T-helper 17 cell (primary cell): ENCODE results near the gene ARID4B. TPM values are rescaled to one million over a fixed set of nuclear protein-coding genes. Genes with fewer than 3 reads are reported as not detected.
A peak's percentile ranks its signal among the peaks of the same experiment; 100 is the strongest.
"Not testable (repeated sequence)": the region's sequence is repeated elsewhere in the genome, so short reads cannot be mapped to it uniquely, and the experiment has no call there.

Source experiments
- ATAC-seq: fragments of 150-1000 bp; cut with Tn5 transposase; 2 replicates; pipeline ENCODE4 v1.10.0; 2021; ENCODE audit warnings: mild to moderate bottlenecking, moderate library complexity
- DNase-seq, 3 donors: peaks; one replicate each; pipeline versions ENCODE4 v3.0.0 to v3.0.0-alpha.2; 2020 to 2021
- H3K9me3 ChIP-seq: one replicate; pipeline ENCODE4 v1.7.0; 2013; ENCODE audit warnings: low read length, mild to moderate bottlenecking; ENCODE audit not compliant: control insufficient read depth, poor library complexity, severe bottlenecking
- H3K27ac Mint-ChIP-seq: one replicate; pipeline ENCODE4 v1.8.0; 2022; ENCODE audit warnings: mild to moderate bottlenecking, moderate library complexity, mixed read lengths
- H3K27me3 Mint-ChIP-seq: one replicate; pipeline ENCODE4 v1.8.0; 2022; ENCODE audit warnings: mixed read lengths
- H3K36me3 Mint-ChIP-seq: one replicate; pipeline ENCODE4 v1.8.0; 2022; ENCODE audit warnings: low read depth, mixed read lengths
- H3K4me1 Mint-ChIP-seq: one replicate; pipeline ENCODE4 v1.8.0; 2022; ENCODE audit warnings: mild to moderate bottlenecking, mixed read lengths
- H3K4me3 Mint-ChIP-seq: one replicate; pipeline ENCODE4 v1.8.0; 2022; ENCODE audit warnings: mild to moderate bottlenecking, moderate library complexity, mixed read lengths
- total RNA-seq, 4 donors: library from RNA in 2 of 4; stranded (reverse) in 2 of 4; gene quantifications; one replicate each; pipeline ENCODE4 v1.2.3 and lab custom pipeline; 2022 to 2026

ARID4B gene
- total RNA-seq, 2 donors from 2014 or later = 163 to 182 TPM

- Mint-ChIP-seq H3K27me3 (no peaks in the 10 kb centered on the region), H3K36me3 (peaks cover 7% of the 10 kb centered on the region), H3K4me1 (peaks cover 37% of the 10 kb centered on the region), H3K27ac (peak overlapping the region; percentile 75), H3K4me3 (no peak overlapping the region)
- no peak for DNase-seq
- no peak for ATAC-seq
- no peaks in the 10 kb centered on the region for H3K9me3 ChIP-seq
Observed at GRCh38 chr1:235240960-235241359, 87.0 kb downstream of the ARID4B start.

GRCh38 chr1:235239851-235240250 is 88.1 kb downstream of the ARID4B start:
- Mint-ChIP-seq H3K27ac (peak overlapping the region; percentile 75), H3K4me1 (peaks cover 33% of the 10 kb centered on the region), H3K27me3 (no peaks in the 10 kb centered on the region), H3K4me3 (no peak overlapping the region), H3K36me3 (peaks cover 5% of the 10 kb centered on the region)
- no peak for DNase-seq
- no peaks in the 10 kb centered on the region for H3K9me3 ChIP-seq
- ATAC-seq = peak; percentile 29

- Mint-ChIP-seq H3K27ac (peak overlapping the region; percentile 8), H3K4me3 (peak overlapping the region; percentile 59), H3K36me3 (peaks cover 3% of the 10 kb centered on the region), H3K27me3 (no peaks in the 10 kb centered on the region), H3K4me1 (peaks cover 27% of the 10 kb centered on the region)
- ATAC-seq (no peak), DNase-seq (no peak)
- no peaks in the 10 kb centered on the region for H3K9me3 ChIP-seq
Observed at GRCh38 chr1:235238558-235238957, 89.4 kb downstream of the ARID4B start.

- Mint-ChIP-seq H3K4me3 (no peak overlapping the region), H3K4me1 (peaks cover 26% of the 10 kb centered on the region), H3K27ac (peak overlapping the region; percentile 65), H3K27me3 (no peaks in the 10 kb centered on the region), H3K36me3 (peaks cover 3% of the 10 kb centered on the region)
- DNase-seq (no peak), ATAC-seq (no peak)
- H3K9me3 ChIP-seq = no peaks in the 10 kb centered on the region
Observed at GRCh38 chr1:235236128-235236527, 91.9 kb downstream of the ARID4B start.

- no peaks in the 10 kb centered on the region for H3K27me3 Mint-ChIP-seq
- DNase-seq = no peak
- peaks cover 7% of the 10 kb centered on the region for H3K36me3 Mint-ChIP-seq
- peak overlapping the region; percentile 9 for H3K4me3 Mint-ChIP-seq
- H3K4me1 Mint-ChIP-seq = peaks cover 15% of the 10 kb centered on the region
- H3K9me3 ChIP-seq = no peaks in the 10 kb centered on the region
- ATAC-seq = no peak
- peak overlapping the region; percentile 89 for H3K27ac Mint-ChIP-seq
Observed at GRCh38 chr1:235229868-235230267, 98.1 kb downstream of the ARID4B start.

- H3K9me3 ChIP-seq = no peaks in the 10 kb centered on the region
- Mint-ChIP-seq H3K4me3 (no peak overlapping the region), H3K36me3 (peaks cover 9% of the 10 kb centered on the region), H3K27me3 (no peaks in the 10 kb centered on the region), H3K4me1 (peaks cover 14% of the 10 kb centered on the region), H3K27ac (peak overlapping the region; percentile 89)
- no peak for DNase-seq
- ATAC-seq = no peak
Observed at GRCh38 chr1:235227414-235227813, 100.6 kb downstream of the ARID4B start.

GRCh38 chr1:235226933-235227332 is 101.0 kb downstream of the ARID4B start:
- H3K36me3 Mint-ChIP-seq = peaks cover 9% of the 10 kb centered on the region
- DNase-seq (no peak), ATAC-seq (no peak)
- peak overlapping the region; percentile 76 for H3K4me3 Mint-ChIP-seq
- peak overlapping the region; percentile 89 for H3K27ac Mint-ChIP-seq
- H3K4me1 Mint-ChIP-seq = peaks cover 14% of the 10 kb centered on the region
- H3K9me3 ChIP-seq = no peaks in the 10 kb centered on the region
- H3K27me3 Mint-ChIP-seq = no peaks in the 10 kb centered on the region

- peaks cover 12% of the 10 kb centered on the region for H3K4me1 Mint-ChIP-seq
- H3K27ac Mint-ChIP-seq = peak overlapping the region; percentile 89
- ATAC-seq (no peak), DNase-seq (no peak)
- H3K4me3 Mint-ChIP-seq = no peak overlapping the region
- no peaks in the 10 kb centered on the region for H3K9me3 ChIP-seq
- peaks cover 10% of the 10 kb centered on the region for H3K36me3 Mint-ChIP-seq
- no peaks in the 10 kb centered on the region for H3K27me3 Mint-ChIP-seq
Observed at GRCh38 chr1:235225299-235225698, 102.7 kb downstream of the ARID4B start.

GRCh38 chr1:235221653-235222375 is 106.2 kb downstream of the ARID4B start:
- ATAC-seq (no peak), DNase-seq (no peak)
- peaks cover 5% of the 10 kb centered on the region for H3K36me3 Mint-ChIP-seq
- H3K9me3 ChIP-seq = no peaks in the 10 kb centered on the region
- peaks cover 8% of the 10 kb centered on the region for H3K4me1 Mint-ChIP-seq
- no peaks in the 10 kb centered on the region for H3K27me3 Mint-ChIP-seq
- H3K4me3 Mint-ChIP-seq = no peak overlapping the region
- peak overlapping the region; percentile 78 for H3K27ac Mint-ChIP-seq

- Mint-ChIP-seq H3K27me3 (no peaks in the 10 kb centered on the region), H3K36me3 (peaks cover 7% of the 10 kb centered on the region), H3K4me3 (no peak overlapping the region), H3K4me1 (peaks cover 15% of the 10 kb centered on the region), H3K27ac (no peak overlapping the region)
- ATAC-seq (peak; percentile 16), DNase-seq (no peak)
- H3K9me3 ChIP-seq = no peaks in the 10 kb centered on the region
Observed at GRCh38 chr1:235215453-235215852, 112.5 kb downstream of the ARID4B start.

- peak overlapping the region; percentile 93 for H3K27ac Mint-ChIP-seq
- H3K4me1 Mint-ChIP-seq = peaks cover 13% of the 10 kb centered on the region
- not testable (repeated sequence) for H3K4me3 Mint-ChIP-seq, ATAC-seq, H3K27me3 Mint-ChIP-seq, H3K9me3 ChIP-seq, H3K36me3 Mint-ChIP-seq, DNase-seq
Observed at GRCh38 chr1:235214962-235215361, 113.0 kb downstream of the ARID4B start.

GRCh38 chr1:235213752-235214151 is 114.2 kb downstream of the ARID4B start:
- peaks cover 5% of the 10 kb centered on the region for H3K36me3 Mint-ChIP-seq
- H3K4me3 Mint-ChIP-seq = peak overlapping the region; percentile 52
- DNase-seq (no peak), ATAC-seq (no peak)
- no peaks in the 10 kb centered on the region for H3K27me3 Mint-ChIP-seq
- H3K4me1 Mint-ChIP-seq = peaks cover 13% of the 10 kb centered on the region
- H3K9me3 ChIP-seq = no peaks in the 10 kb centered on the region
- peak overlapping the region; percentile 93 for H3K27ac Mint-ChIP-seq

- ATAC-seq = no peak
- Mint-ChIP-seq H3K4me1 (peaks cover 23% of the 10 kb centered on the region), H3K27ac (peak overlapping the region; percentile 84), H3K4me3 (no peak overlapping the region), H3K27me3 (no peaks in the 10 kb centered on the region), H3K36me3 (peaks cover 7% of the 10 kb centered on the region)
- no peak for DNase-seq
- no peaks in the 10 kb centered on the region for H3K9me3 ChIP-seq
Observed at GRCh38 chr1:235211517-235211916, 116.5 kb downstream of the ARID4B start.

- Mint-ChIP-seq H3K4me1 (peaks cover 28% of the 10 kb centered on the region), H3K27ac (peak overlapping the region; percentile 97), H3K27me3 (no peaks in the 10 kb centered on the region), H3K36me3 (peaks cover 9% of the 10 kb centered on the region), H3K4me3 (peak overlapping the region; percentile 83)
- DNase-seq (peak in 1 of 3 donors; percentile 30), ATAC-seq (peak; percentile 90)
- no peaks in the 10 kb centered on the region for H3K9me3 ChIP-seq
Observed at GRCh38 chr1:235207209-235207565, 120.8 kb downstream of the ARID4B start.
